HG03066 (cell line): ENCODE results near the gene TMEM87A.
A peak's percentile ranks its signal among the peaks of the same experiment; 100 is the strongest.
"Not testable (repeated sequence)": the region's sequence is repeated elsewhere in the genome, so short reads cannot be mapped to it uniquely, and the experiment has no call there.

Experiments used
- ATAC-seq: cut with Tn5 transposase; IDR thresholded peaks from one replicate; pipeline ENCODE4 v1.9.1; 2021; ENCODE audit warnings: low read depth; ENCODE audit not compliant: unreplicated experiment

The TMEM87A gene

DNA sequence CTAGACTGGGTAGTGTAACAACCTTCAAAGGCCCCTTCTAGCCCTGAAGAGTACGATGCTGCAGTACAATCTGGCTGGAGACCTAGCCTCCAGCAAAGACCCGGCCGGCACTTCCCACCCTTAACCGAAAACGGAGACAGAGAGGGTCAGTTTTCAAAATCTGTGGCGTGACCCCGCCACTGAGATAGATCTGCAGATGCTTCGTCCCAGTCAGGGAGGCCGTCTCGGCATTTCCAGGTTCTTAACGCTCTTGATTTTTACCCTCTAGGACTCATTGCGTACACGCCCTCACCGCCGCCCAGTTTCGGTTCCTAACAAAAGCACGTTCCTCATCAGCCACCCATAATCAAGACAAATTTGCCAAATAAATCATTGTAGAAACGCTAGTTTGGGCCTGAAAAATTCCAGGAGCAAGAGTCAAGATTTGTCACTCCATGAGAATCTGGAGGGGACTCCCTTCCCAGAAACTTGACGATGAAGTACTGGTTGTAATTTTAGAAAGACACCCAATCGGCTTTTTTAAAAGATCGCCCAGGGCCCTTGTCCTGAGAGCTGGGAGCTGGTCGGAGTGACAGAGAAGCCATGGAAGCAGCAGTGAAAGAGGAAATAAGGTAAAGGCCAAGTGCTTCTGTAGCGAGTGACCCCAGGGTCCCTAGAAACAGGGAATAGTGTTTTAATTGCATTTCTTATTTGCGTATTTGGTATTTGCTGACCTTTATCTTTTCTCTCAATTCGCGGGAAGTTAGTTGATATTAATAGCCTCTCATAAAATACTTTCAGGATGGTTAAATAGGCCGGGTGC, 868 bp upstream of the TMEM87A start:
- peak; percentile 23 for ATAC-seq

- no peak for ATAC-seq
These were observed 2.2 kb downstream of the TMEM87A start for GRCh38 chr15:42270996-42271395.

- no peak for ATAC-seq
These were observed 2.7 kb downstream of the TMEM87A start for GRCh38 chr15:42270551-42270950.

GRCh38 chr15:42267286-42267685, 5.9 kb downstream of the TMEM87A start:
- ATAC-seq = no peak

GRCh38 chr15:42264795-42265194, 8.4 kb downstream of the TMEM87A start:
- no peak for ATAC-seq

- ATAC-seq = no peak
These were observed 19.9 kb downstream of the TMEM87A start for GRCh38 chr15:42253300-42253699.

DNA sequence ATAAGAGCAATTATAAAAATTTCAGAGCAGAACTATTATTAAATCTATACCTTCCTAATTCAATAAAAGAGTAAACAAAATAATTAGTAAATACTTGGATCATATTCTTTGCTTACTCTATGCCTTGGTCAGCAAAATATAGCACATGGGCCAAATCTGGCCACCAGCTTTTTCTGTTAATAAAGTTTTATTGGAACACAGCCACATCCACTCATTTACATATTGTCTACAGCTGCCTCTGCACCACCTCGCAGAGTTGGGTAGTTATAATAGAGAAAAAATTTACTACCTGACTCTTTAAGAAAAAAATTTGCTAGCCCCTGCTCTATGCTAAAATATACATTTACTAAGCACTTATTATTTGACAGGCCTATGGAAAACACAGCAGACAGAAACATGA, 32.4 kb downstream of the TMEM87A start:
- ATAC-seq = no peak

GRCh38 chr15:42239528-42240182, 33.6 kb downstream of the TMEM87A start:
- no peak for ATAC-seq

- no peak for ATAC-seq
These were observed 40.1 kb downstream of the TMEM87A start for GRCh38 chr15:42233107-42233506.

DNA sequence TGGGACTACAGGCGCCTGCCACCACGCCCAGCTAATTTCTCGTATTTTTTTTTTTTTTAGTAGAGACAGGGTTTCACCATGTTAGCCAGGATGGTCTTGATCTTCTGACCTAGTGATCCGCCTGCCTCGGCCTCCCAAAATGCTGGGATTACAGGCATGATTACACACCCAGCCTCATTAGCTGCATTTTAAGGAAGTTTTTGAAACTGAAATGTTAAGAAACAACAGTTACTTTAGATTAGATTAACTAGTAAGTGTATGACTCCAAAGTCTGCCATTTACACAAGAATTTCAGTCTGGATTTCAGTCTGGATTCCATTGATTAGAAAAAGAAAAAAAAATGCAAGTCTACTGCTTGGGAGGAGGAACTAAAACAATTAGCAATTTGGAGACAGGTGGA, 40.6 kb downstream of the TMEM87A start:
- no peak for ATAC-seq

DNA sequence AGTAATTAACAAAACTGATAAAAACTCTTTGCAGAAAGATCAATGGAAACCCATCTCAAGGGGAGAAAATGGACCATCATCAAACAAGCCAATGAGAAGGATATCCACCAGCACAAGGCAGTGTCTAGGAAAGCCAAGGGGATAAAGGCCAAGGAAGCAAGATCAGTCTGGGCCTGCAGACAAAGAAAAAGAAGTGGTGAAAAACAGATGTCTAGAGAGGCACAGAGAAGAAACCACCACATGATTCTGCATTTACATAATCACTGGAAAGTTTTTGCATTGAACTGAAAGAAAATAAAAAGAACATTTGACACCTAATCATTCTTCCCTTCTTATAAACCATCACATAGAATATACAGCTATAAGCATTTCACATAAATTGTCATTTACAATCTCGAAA, 42.1 kb downstream of the TMEM87A start:
- no peak for ATAC-seq

- ATAC-seq = not testable (repeated sequence)
These were observed 44.3 kb downstream of the TMEM87A start for GRCh38 chr15:42228981-42229380.

- no peak for ATAC-seq
These were observed 45.2 kb downstream of the TMEM87A start for GRCh38 chr15:42228036-42228435.

DNA sequence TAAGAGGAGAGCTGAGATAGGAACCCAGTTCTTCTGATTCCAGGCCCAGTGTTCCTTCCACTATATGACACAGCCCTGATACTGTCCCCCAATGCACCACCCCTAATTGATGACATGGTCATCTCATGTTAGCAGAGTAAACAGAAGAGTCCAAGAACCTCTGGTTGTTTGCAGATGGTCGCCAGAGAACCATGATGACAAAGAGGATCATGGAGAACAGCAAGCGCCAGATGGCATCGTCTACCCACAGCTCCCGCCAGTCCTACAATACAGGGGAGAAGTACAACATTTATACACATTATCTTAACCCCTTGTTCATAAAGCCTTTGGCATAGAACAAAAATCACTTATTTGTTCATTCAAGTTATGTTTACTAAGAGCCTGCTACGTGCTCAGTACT, 46.6 kb downstream of the TMEM87A start:
- ATAC-seq = no peak

- no peak for ATAC-seq
These were observed 53.0 kb downstream of the TMEM87A start for GRCh38 chr15:42220216-42220615.

DNA sequence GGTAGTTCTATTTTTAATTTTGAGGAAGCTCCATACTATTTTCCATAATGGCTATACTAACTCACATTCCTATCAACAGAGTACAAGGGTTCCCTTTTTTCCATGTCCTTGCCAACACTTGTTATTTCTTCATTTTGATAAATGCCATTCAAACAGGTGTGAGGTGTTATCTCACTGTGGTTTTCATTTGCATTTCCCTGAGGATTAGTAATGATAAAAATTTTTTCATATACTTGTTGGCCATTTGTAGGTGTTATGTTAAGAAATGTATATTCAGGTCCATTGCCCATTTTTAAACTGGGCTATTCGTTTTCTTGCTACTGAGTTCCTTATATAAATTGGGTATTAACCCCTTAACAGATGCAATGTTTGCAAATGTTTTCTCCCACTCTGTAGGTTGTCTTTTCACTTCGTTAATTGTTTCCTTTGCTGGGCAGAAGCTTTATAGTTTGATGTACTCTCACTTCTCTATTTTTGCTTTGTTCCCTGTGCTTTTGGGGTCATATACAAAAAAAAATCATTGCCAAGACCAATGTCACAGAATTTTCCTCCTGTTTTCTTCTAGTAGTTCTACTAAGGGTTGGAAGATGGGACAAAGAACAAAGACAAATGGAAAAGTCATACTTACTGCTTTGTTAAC, 54.2 kb downstream of the TMEM87A start:
- no peak for ATAC-seq

DNA sequence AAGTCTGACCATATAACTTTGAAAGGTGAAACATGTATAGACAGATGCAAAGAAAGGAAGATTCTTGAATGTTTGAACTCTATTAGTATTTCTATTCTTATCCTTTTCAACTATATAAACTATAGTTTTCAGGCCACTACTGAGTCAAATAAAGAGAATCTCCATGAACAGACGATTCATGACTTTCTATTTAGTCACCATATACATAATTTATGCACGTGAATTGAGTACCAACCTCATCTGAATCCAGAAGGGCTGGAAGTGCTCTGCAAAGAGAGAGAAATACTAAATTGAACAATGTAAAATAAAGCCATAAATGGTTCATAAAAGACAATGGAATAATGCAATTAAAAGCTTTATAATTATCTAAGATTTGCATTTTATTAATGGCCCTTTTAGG, 55.7 kb downstream of the TMEM87A start:
- ATAC-seq = no peak

DNA sequence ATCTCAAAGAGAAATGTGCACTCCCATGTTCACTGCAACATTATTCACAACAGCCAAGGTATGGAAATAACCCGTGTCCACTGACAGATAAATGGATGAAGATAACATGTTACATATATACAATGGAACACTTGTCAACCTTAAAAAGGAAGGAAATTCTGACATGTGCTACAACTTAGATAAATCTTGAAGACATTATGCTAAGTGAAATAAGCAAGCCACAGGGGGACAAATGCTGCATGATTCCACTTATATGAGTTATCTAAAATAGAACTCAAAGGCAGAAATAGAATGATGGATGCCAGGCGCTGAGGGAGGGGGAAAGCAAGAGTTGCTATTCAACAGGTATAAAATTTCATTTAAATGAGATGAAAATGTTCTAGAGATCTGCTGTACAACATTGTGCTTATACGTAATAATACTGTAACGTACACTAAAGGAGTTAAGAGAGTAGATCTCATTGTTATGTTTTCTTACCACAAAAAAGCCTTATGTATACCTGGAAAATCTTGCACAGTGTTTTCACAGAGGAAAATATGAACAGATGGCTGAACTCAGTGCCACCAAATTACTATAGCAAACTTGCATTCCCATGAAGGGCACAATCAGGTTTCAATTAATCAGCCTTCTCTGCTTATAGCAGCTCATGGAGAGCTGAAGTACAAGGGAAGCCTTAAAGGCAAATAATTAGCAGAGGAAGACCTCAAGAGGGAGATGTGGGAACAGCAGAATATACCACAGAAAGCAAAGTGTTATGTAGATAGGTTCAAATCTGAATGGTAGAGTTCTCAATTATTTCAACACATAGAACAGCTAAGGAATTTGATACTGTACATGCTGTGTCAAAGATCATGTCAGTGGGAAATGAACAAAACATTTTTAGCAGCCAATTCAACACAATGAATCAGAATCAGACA, 57.1 kb downstream of the TMEM87A start:
- ATAC-seq = no peak

DNA sequence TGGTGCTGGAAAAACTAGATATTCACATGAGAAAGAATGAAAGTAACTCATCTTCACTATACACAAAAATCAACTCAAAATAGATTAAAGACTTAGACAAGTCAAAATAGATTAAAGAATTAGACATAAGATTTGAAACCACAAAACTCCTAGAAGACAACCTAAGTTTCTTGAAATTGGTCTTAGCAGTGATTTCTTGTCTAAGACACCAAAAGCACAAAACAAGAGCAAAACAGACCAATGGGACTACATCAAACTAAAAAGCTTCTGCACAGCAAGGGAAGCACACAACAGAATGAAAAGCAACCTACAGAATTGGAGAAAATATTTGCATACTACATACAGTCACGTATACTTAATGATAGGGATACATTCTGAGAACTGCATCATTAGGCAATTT, 58.6 kb downstream of the TMEM87A start:
- ATAC-seq = no peak

- ATAC-seq = no peak
These were observed 59.7 kb downstream of the TMEM87A start for GRCh38 chr15:42213511-42213910.

DNA sequence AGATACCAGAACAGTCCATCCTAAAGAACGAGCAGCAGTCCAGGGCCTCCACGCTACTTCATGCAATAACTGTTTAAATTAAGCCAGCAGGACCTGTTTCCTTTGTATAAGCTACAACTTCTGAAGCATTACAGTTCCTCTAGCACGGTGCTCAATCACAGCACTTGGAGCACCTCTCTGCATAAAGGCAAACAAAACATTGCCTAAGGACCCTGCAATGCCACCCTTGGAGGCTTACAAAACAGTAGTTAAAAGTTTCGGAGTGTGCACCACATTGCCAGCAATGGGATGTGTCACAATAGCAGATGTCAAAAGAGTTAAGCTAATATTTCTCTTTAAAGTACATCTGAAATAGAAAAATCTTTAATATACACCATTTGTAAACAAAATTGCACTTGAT, 62.5 kb downstream of the TMEM87A start:
- ATAC-seq = no peak
